ENCODE results near the gene PDE3A. TPM values are rescaled to one million over a fixed set of nuclear protein-coding genes. Genes with fewer than 3 reads are reported as not detected.

Gene PDE3A
- total and polyA plus RNA-seq, 7 donors, result 0.53 to 4.1 (median 2.1) TPM

- Histone ChIP-seq H3K27me3 (ENCODE audit: insufficient read depth in 3 of 3, low read length in 2 of 3) (no peaks in the 10 kb centered on the region), H3K27ac (no peak overlapping the region), H3K4me1 (peaks cover 11% of the 10 kb centered on the region), H3K9me3 (no peaks in the 10 kb centered on the region), H3K36me3 (ENCODE audit: insufficient read depth in 1 of 2, low read depth in 1 of 2) (no peaks in the 10 kb centered on the region), H3K4me3 (no peak overlapping the region)
- no peak for TF ChIP-seq CTCF (IDR thresholded peaks at IDR 0.05)
- WGBS, 3 donors, result 41 to 55% (median 54%) methylated on average over 2 of the region's 2 CpGs
- intact Hi-C loops (cut with DNase I), result no loop called here
- no peak for DNase-seq
- ATAC-seq, result no peak
Observed at GRCh38 chr12:20356048-20356447, 12.3 kb upstream of the PDE3A start.

GRCh38 chr12:20360407-20360806 is 7.9 kb upstream of the PDE3A start:
- no peak overlapping the region for H3K27ac ChIP-seq
- 61 to 88% (median 81%) methylated on average over 3 of the region's 3 CpGs for WGBS, 3 donors
- no peaks in the 10 kb centered on the region for H3K9me3 ChIP-seq
- DNase-seq (no peak), ATAC-seq (peak in 3 of 4 donors; percentile 27 to 72 (median 46))
- no peaks in the 10 kb centered on the region for H3K36me3 ChIP-seq (ENCODE audit: insufficient read depth in 1 of 2, low read depth in 1 of 2)
- H3K4me3 ChIP-seq, result no peak overlapping the region
- no peaks in the 10 kb centered on the region for H3K27me3 ChIP-seq (ENCODE audit: insufficient read depth in 3 of 3, low read length in 2 of 3)
- TF ChIP-seq CTCF (IDR thresholded peaks at IDR 0.05), result no peak
- intact Hi-C loops (cut with DNase I), result loop anchor here in 1 of 2 donors (10.0 kb wide), 1 partner anchor 236 kb away; no protein-coding TSS in a partner anchor
- H3K4me1 ChIP-seq, result peaks cover 11% of the 10 kb centered on the region

GRCh38 chr12:20361416-20361815 is 6.9 kb upstream of the PDE3A start:
- H3K27me3 ChIP-seq (ENCODE audit: insufficient read depth in 3 of 3, low read length in 2 of 3), result no peaks in the 10 kb centered on the region
- H3K4me3 ChIP-seq, result no peak overlapping the region
- no peak for TF ChIP-seq CTCF (IDR thresholded peaks at IDR 0.05)
- intact Hi-C loops (cut with DNase I), result loop anchor here in 1 of 2 donors (10.0 kb wide), 1 partner anchor 237 kb away; no protein-coding TSS in a partner anchor
- DNase-seq, result peak in 1 of 2 donors; percentile 34
- peaks cover 11% of the 10 kb centered on the region for H3K4me1 ChIP-seq
- H3K9me3 ChIP-seq, result no peaks in the 10 kb centered on the region
- no peak overlapping the region for H3K27ac ChIP-seq
- no peaks in the 10 kb centered on the region for H3K36me3 ChIP-seq (ENCODE audit: insufficient read depth in 1 of 2, low read depth in 1 of 2)
- 92 to 96% (median 95%) methylated on average over 3 of the region's 3 CpGs for WGBS, 3 donors
- ATAC-seq, result no peak

GRCh38 chr12:20364501-20364900 is 3.8 kb upstream of the PDE3A start:
- peaks cover 0 to 1% (median 0%) of the 10 kb centered on the region in 3 donors for H3K27me3 ChIP-seq (ENCODE audit: insufficient read depth in 3 of 3, low read length in 2 of 3)
- WGBS, 3 donors, result 80 to 88% (median 85%) methylated on average over 4 of the region's 4 CpGs
- no peaks in the 10 kb centered on the region for H3K36me3 ChIP-seq (ENCODE audit: insufficient read depth in 1 of 2, low read depth in 1 of 2)
- no peak overlapping the region for H3K4me3 ChIP-seq
- H3K4me1 ChIP-seq, result no peaks in the 10 kb centered on the region
- TF ChIP-seq CTCF (IDR thresholded peaks at IDR 0.05), result no peak
- H3K9me3 ChIP-seq, result no peaks in the 10 kb centered on the region
- H3K27ac ChIP-seq, result no peak overlapping the region
- no peak for DNase-seq
- intact Hi-C loops (cut with DNase I), result loop anchor here in 1 of 2 donors (10.0 kb wide), 1 partner anchor 240 kb away; no protein-coding TSS in a partner anchor
- no peak for ATAC-seq

Measured in psoas muscle (tissue), 8 donors.